Kidney epithelial cell (primary cell): ENCODE data around the gene ME3. TPM values are rescaled to one million over a fixed set of nuclear protein-coding genes. Genes with fewer than 3 reads are reported as not detected.

Source experiments
- DNase-seq: peaks from one replicate; pipeline ENCODE4 v3.0.0-alpha.2; 2010; ENCODE audit warnings: low read depth
- H3K27me3 ChIP-seq: 2 replicates; pipeline ENCODE4 v1.6.0; 2011; ENCODE audit warnings: low read length; ENCODE audit not compliant: control insufficient read depth, insufficient read depth
- H3K36me3 ChIP-seq: 2 replicates; pipeline ENCODE4 v1.5.1; 2011; ENCODE audit warnings: low read length; ENCODE audit not compliant: control insufficient read depth, insufficient read depth
- H3K4me3 ChIP-seq: 2 replicates; pipeline ENCODE4 v1.5.1; 2011; ENCODE audit warnings: low read depth, mild to moderate bottlenecking, control low read depth, low read length
- CTCF ChIP-seq: IDR thresholded peaks from 2 replicates; pipeline ENCODE4 v1.5.1; 2011; ENCODE audit warnings: mild to moderate bottlenecking, moderate library complexity, low read length, control low read depth, inconsistent platforms; ENCODE audit not compliant: insufficient read depth, poor library complexity, severe bottlenecking
- total RNA-seq: library from RNA; depleted of rRNA; stranded (reverse); fragments of >200 nt; gene quantifications from 2 replicates; pipeline ENCODE4 v1.2.3, GENCODE V29; 2015

The ME3 gene
- total RNA-seq, 1 donor from 2014 or later: 35.7 TPM

GRCh38 chr11:86592659-86593451 is 79.6 kb downstream of the ME3 start:
- peak; percentile 94 for DNase-seq
- no peak for TF ChIP-seq CTCF
- H3K36me3 ChIP-seq: no peaks in the 10 kb centered on the region
- no peak overlapping the region for H3K4me3 ChIP-seq
- no peaks in the 10 kb centered on the region for H3K27me3 ChIP-seq

- Histone ChIP-seq H3K27me3 (no peaks in the 10 kb centered on the region), H3K4me3 (no peak overlapping the region), H3K36me3 (no peaks in the 10 kb centered on the region)
- no peak for TF ChIP-seq CTCF
- no peak for DNase-seq
These were observed 80.3 kb downstream of the ME3 start for GRCh38 chr11:86592047-86592591.

GRCh38 chr11:86591631-86592030 is 80.8 kb downstream of the ME3 start:
- Histone ChIP-seq H3K27me3 (no peaks in the 10 kb centered on the region), H3K36me3 (no peaks in the 10 kb centered on the region), H3K4me3 (no peak overlapping the region)
- no peak for DNase-seq
- no peak for TF ChIP-seq CTCF

DNA sequence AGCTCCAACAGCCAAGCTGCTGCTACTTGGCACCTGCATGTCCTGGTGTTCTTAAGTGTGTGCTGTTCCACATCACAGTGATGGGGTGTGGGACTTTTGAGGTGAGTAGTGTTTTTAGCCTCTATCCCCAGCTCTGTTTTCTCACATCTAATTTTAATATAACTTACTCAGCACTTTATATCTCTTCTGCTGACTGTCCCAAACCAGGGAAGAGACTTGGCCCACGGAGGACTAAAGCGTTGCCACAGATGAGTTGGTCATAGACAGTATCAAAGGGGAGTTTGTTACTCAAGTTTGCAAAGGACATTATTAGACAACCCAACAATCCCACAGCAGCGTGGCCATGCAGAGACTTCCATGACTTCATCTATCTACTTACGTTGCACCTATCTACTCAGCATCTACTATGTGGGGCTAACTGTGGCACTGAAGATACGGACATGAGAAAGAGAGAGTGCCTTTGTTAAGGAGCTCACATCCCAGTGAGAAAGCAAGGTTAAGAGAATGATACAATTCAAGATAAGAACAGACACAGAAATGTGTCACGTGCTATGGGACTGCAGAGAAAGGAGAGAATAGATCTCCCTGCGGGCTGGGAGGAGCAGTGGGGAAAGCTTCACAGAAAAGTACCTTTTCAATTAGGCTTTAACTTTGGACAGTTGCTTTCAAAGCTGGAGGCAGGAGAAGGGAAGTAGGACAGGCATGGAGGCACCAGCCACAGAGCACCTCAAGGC is 82.4 kb downstream of the ME3 start:
- H3K4me3 ChIP-seq: no peak overlapping the region
- H3K27me3 ChIP-seq: no peaks in the 10 kb centered on the region
- H3K36me3 ChIP-seq: no peaks in the 10 kb centered on the region
- no peak for TF ChIP-seq CTCF
- DNase-seq: no peak

GRCh38 chr11:86589204-86589603 is 83.2 kb downstream of the ME3 start:
- TF ChIP-seq CTCF: no peak
- Histone ChIP-seq H3K27me3 (no peaks in the 10 kb centered on the region), H3K36me3 (no peaks in the 10 kb centered on the region), H3K4me3 (no peak overlapping the region)
- no peak for DNase-seq
